GM12878 (cell line): ENCODE measurements around the gene NLRP9. TPM values are rescaled to one million over a fixed set of nuclear protein-coding genes. Genes with fewer than 3 reads are reported as not detected.

Source experiments
- ATAC-seq: fragments of 200-7000 bp; cut with Tn5 transposase; 3 replicates; pipeline ENCODE4 v1.9.1; 2020; ENCODE audit warnings: mild to moderate bottlenecking, moderate library complexity
- BruUV-seq: library from RNA; stranded (reverse); fragments of 400-500 nt; replicated peaks from 2 replicates; lab custom pipeline; 2021; lab: Mats Ljungman, UMichigan
- CTCF ChIA-PET: fragments of 300-600 bp; sonication (Branson Sonifier 250); formaldehyde crosslinking; extraction: SDS; loops from one replicate; lab custom pipeline; 2021; ENCODE audit warnings: inconsistent platforms; lab: Yijun Ruan, JAX
- POLR2A ChIA-PET: fragments of 350-600 bp; formaldehyde crosslinking; extraction: SDS; loops from one replicate; lab custom pipeline; 2021; ENCODE audit warnings: inconsistent platforms; lab: Charles Lee
- RAD21 ChIA-PET: fragments of 300-600 bp; sonication (Branson Sonifier 250); formaldehyde crosslinking; loops from one replicate; lab custom pipeline; 2023; ENCODE audit warnings: antibody characterized with exemption; ENCODE audit not compliant: unreplicated experiment; lab: Charles Lee
- SMC1A ChIA-PET: fragments of 300-600 bp; sonication (Branson Sonifier 250); formaldehyde crosslinking; loops from one replicate; lab custom pipeline; 2023; ENCODE audit not compliant: unreplicated experiment, uncharacterized antibody; lab: Charles Lee
- DNase-seq: peaks from one replicate; pipeline ENCODE4 v3.0.0-alpha.2; 2011; ENCODE audit warnings: low read depth, low spot score
- FAIRE-seq: peaks from 3 replicates; lab custom pipeline; 2011; peaks lifted over from hg19 to GRCh38; lab: Jason Lieb, UNC
- H2AFZ ChIP-seq: 2 replicates; pipeline ENCODE4 v1.6.0; 2011; ENCODE audit warnings: low read depth, low read length, control low read depth; ENCODE audit not compliant: control insufficient read depth
- H3K27ac ChIP-seq: 2 replicates; pipeline ENCODE4 v1.5.1; 2011; ENCODE audit warnings: control low read depth; ENCODE audit not compliant: control insufficient read depth, insufficient read depth
- H3K27me3 ChIP-seq, 2 experiments: replicated peaks in 1 of 2; 2 replicates each; pipeline versions ENCODE4 v1.6.0 to v1.6.1; 2011; ENCODE audit warnings: low read length in 1 of 2; ENCODE audit not compliant: control insufficient read depth in 2 of 2, insufficient read depth in 2 of 2
- H3K36me3 ChIP-seq, 2 experiments: 2 replicates each; pipeline ENCODE4 v1.5.1; 2011; ENCODE audit warnings: low read length in 1 of 2; ENCODE audit not compliant: control insufficient read depth in 2 of 2, insufficient read depth in 2 of 2
- H3K4me1 ChIP-seq: 2 replicates; pipeline ENCODE4 v1.6.1; 2011; ENCODE audit warnings: mild to moderate bottlenecking, low read length, moderate library complexity, mixed read lengths; ENCODE audit not compliant: control insufficient read depth, insufficient read depth
- H3K4me2 ChIP-seq: 2 replicates; pipeline ENCODE4 v1.6.0; 2011; ENCODE audit warnings: control low read depth; ENCODE audit not compliant: control insufficient read depth, insufficient read depth
- H3K4me3 ChIP-seq: fragments of 200-600 bp; sonication (generic); 2 replicates; pipeline ENCODE4 v1.5.1; 2016
- H3K79me2 ChIP-seq: 2 replicates; pipeline ENCODE4 v1.6.0; 2011; ENCODE audit warnings: low read length; ENCODE audit not compliant: control insufficient read depth, insufficient read depth
- H3K9ac ChIP-seq: 2 replicates; pipeline ENCODE4 v1.8.0; 2011; ENCODE audit warnings: low read length, control low read depth, mixed read lengths; ENCODE audit not compliant: control insufficient read depth, insufficient read depth
- H3K9me3 ChIP-seq: replicated peaks from 3 replicates; pipeline ENCODE4 v1.5.1; 2011; ENCODE audit warnings: mild to moderate bottlenecking, low read length; ENCODE audit not compliant: control insufficient read depth, insufficient read depth
- H4K20me1 ChIP-seq: 2 replicates; pipeline ENCODE4 v1.6.0; 2011; ENCODE audit not compliant: control insufficient read depth, insufficient read depth
- ATF7 ChIP-seq: fragments of 450-650 bp; IDR thresholded peaks from 2 replicates; pipeline ENCODE4 v1.6.1; 2016; ENCODE audit warnings: low read depth, mild to moderate bottlenecking
- BCL11A ChIP-seq: IDR thresholded peaks from 2 replicates; pipeline ENCODE4 v1.6.1; 2011; ENCODE audit warnings: low read depth, low read length
- NFIC ChIP-seq: IDR thresholded peaks from 2 replicates; pipeline ENCODE4 v1.6.1; 2012; ENCODE audit warnings: low read depth, mild to moderate bottlenecking, inconsistent platforms, low read length, moderate library complexity
- PAX5 ChIP-seq: IDR thresholded peaks from 2 replicates; pipeline ENCODE4 v1.6.1; 2011; ENCODE audit warnings: low read depth, low read length, borderline replicate concordance
- POLR2A ChIP-seq: IDR thresholded peaks from 2 replicates; pipeline ENCODE4 v1.6.1; 2011; ENCODE audit warnings: low read depth, mild to moderate bottlenecking, low read length
- POLR2AphosphoS5 ChIP-seq: IDR thresholded peaks from 2 replicates; pipeline ENCODE4 v1.6.1; 2011; ENCODE audit warnings: mild to moderate bottlenecking, low read length, inconsistent platforms
- WGBS: methylation state at CpG from one replicate; pipeline ENCODE4 v1.1.6; 2016; ENCODE audit warnings: low lambda C conversion rate; ENCODE audit not compliant: insufficient replicate concordance, insufficient coverage; ENCODE audit errors: missing lambda C conversion rate; 5-methylcytosine and 5-hydroxymethylcytosine counted together
- in situ Hi-C: fragments of 300-500 bp; cut with MboI; formaldehyde crosslinking; loops from 9 replicates; pipeline ENCODE4 v1.14.3; 2018; ENCODE audit warnings: mixed read lengths
- intact Hi-C: fragments of 100-400 bp; cut with micrococcal nuclease; formaldehyde crosslinking; loops from one replicate; pipeline ENCODE4 v1.14.2; 2022; ENCODE audit not compliant: unreplicated experiment
- polyA plus RNA-seq, 11 experiments: library from polyadenylated mRNA; depleted of rRNA in 4 of 11; unstranded in 6 of 11; stranded (reverse) in 5 of 11; fragments of >200 nt; fragmentation: Nextera tagmentation in 4 of 11; fragmentation: Illumina TruSeq in 1 of 11; extraction: Ambion mirVana in 4 of 11; extraction: Trizol in 1 of 11; gene quantifications; 1 replicate in 1 of 11; 2 replicates in 10 of 11; pipeline versions ENCODE4 v1.2.1 to v1.2.3, GENCODE V29; 2011 to 2016; ENCODE audit warnings: inconsistent platforms in 2 of 11, missing spikeins in 2 of 11, low read depth in 1 of 11
- total RNA-seq, 4 experiments: library from RNA; depleted of rRNA in 3 of 4; stranded (reverse); fragments of >200 nt in 3 of 4; fragmentation: Illumina TruSeq in 1 of 4; extraction: Trizol in 1 of 4; gene quantifications; 2 replicates each; pipeline versions ENCODE4 v1.2.1 to v1.2.3, GENCODE V29; 2013 to 2021
- TF ChIP-seq, protein P1 (sequence below): IDR thresholded peaks from 2 replicates; pipeline ENCODE4 v1.6.1; 2012; ENCODE audit warnings: low read depth, low read length, improper control_type of control experiment
- TF ChIP-seq, protein P2 (sequence below): IDR thresholded peaks from 2 replicates; pipeline ENCODE4 v1.6.1; 2012; ENCODE audit warnings: improper control_type of control experiment, low read depth, low read length; ENCODE audit not compliant: insufficient replicate concordance

The NLRP9 gene
- total and polyA plus RNA-seq, 10 of the 15 experiments (the other 5 are each of a cell fraction or from before 2014, with no cell fraction given) = not detected

DNA sequence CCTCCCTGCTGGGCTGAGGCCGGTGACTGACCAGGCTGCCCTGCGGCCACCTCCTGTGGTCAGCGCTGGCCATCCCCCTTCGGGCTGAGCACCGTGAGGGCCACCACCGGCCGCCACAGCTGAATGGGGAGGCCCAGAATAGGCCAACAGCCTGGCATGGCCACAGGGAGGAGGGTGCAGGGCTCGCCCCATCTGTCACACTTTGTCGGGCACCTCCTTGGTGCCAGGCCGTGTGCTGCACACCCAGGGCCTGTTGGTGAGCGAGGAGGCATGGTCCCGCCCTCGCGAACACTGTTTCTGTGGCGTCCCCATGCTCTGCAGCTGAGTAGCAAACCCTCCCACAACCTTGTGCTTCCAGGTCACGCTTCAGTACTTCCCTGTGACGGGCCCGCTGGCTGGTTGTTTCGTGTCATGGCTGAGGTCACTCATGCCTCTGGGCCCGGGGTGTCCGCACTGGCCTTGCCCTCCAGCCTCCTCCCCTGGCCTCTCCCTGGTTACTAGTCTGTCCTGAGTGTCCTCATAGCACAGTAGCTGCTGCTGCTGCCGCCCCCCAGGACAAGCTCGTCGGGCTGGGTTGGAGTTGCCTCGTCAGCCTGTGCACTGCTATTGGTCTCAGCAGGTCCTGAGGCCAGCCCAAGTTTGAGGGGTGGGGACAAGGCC lies 48.0 kb downstream of the NLRP9 start:
- H3K4me3 ChIP-seq = no peak overlapping the region
- no peak for ATAC-seq
- in situ Hi-C loops = no loop called here
- H3K9ac ChIP-seq = no peak overlapping the region
- POLR2A ChIA-PET = no interaction called here
- H3K79me2 ChIP-seq = peaks cover 2% of the 10 kb centered on the region
- H3K27me3 ChIP-seq = no peaks in the 10 kb centered on the region
- TF ChIP-seq NFIC = no peak
- TF ChIP-seq, protein P1, sequence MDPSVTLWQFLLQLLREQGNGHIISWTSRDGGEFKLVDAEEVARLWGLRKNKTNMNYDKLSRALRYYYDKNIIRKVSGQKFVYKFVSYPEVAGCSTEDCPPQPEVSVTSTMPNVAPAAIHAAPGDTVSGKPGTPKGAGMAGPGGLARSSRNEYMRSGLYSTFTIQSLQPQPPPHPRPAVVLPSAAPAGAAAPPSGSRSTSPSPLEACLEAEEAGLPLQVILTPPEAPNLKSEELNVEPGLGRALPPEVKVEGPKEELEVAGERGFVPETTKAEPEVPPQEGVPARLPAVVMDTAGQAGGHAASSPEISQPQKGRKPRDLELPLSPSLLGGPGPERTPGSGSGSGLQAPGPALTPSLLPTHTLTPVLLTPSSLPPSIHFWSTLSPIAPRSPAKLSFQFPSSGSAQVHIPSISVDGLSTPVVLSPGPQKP = no peak
- peak; percentile 79; the same call in 1 of the 2 replicates for TF ChIP-seq PAX5
- 93% methylated on average over 25 of the region's 25 CpGs for WGBS
- H3K4me2 ChIP-seq = no peak overlapping the region
- no peak overlapping the region for H3K27ac ChIP-seq
- FAIRE-seq = no peak
- peaks cover 12 to 51% of the 10 kb centered on the region in 2 experiments; a peak in 3 of 4 replicates for H3K36me3 ChIP-seq
- no peaks in the 10 kb centered on the region for H3K9me3 ChIP-seq
- BruUV-seq = no TSS peak
- no peak for DNase-seq
- CTCF ChIA-PET = no interaction called here
- H4K20me1 ChIP-seq = peaks cover 5% of the 10 kb centered on the region; the same call in 1 of the 2 replicates
- intact Hi-C loops = no loop called here
- no peaks in the 10 kb centered on the region for H3K4me1 ChIP-seq
- H2AFZ ChIP-seq = no peak overlapping the region
- RAD21 ChIA-PET = no interaction called here
- SMC1A ChIA-PET = no interaction called here

DNA sequence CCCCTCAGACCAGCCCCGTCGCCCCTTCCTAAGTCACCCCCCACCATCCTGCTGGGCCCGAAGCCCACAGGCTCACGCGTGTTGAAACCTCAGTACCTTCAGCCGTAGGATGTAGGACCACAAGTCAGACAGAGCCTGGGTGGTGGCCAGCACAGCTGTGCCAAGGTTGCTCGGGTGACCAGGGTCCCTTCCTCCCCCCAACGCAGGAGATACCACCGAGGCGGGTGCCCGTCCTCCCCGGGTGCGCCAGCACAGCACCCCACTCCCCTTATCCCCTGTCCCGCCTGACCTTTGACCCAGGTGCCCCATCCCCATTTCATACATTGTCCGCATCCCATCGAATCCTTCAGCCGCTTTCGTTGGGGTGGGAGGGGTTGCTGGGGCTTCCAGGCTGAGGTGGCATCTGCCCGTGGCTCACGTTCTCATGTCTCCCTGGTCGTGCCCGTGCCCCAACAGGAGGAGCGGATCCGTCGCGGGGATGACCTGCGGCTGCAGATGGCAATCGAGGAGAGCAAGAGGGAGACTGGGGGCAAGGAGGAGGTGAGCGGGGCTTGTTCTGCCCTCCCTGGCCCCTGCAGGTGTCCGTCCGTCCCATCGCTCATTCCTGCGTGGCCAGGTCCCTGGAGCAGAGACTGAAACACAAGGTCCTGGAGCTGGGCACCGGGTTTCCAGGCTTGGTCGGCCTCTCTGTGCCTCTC lies 48.6 kb downstream of the NLRP9 start:
- no peak overlapping the region for H3K4me3 ChIP-seq
- RAD21 ChIA-PET = no interaction called here
- no peak for TF ChIP-seq ATF7
- TF ChIP-seq POLR2AphosphoS5 = no peak
- 0 out of 2 replicates have a peak, but pooled peaks have one; percentile 26 for TF ChIP-seq POLR2A
- no peak for TF ChIP-seq BCL11A
- TF ChIP-seq, protein P2, sequence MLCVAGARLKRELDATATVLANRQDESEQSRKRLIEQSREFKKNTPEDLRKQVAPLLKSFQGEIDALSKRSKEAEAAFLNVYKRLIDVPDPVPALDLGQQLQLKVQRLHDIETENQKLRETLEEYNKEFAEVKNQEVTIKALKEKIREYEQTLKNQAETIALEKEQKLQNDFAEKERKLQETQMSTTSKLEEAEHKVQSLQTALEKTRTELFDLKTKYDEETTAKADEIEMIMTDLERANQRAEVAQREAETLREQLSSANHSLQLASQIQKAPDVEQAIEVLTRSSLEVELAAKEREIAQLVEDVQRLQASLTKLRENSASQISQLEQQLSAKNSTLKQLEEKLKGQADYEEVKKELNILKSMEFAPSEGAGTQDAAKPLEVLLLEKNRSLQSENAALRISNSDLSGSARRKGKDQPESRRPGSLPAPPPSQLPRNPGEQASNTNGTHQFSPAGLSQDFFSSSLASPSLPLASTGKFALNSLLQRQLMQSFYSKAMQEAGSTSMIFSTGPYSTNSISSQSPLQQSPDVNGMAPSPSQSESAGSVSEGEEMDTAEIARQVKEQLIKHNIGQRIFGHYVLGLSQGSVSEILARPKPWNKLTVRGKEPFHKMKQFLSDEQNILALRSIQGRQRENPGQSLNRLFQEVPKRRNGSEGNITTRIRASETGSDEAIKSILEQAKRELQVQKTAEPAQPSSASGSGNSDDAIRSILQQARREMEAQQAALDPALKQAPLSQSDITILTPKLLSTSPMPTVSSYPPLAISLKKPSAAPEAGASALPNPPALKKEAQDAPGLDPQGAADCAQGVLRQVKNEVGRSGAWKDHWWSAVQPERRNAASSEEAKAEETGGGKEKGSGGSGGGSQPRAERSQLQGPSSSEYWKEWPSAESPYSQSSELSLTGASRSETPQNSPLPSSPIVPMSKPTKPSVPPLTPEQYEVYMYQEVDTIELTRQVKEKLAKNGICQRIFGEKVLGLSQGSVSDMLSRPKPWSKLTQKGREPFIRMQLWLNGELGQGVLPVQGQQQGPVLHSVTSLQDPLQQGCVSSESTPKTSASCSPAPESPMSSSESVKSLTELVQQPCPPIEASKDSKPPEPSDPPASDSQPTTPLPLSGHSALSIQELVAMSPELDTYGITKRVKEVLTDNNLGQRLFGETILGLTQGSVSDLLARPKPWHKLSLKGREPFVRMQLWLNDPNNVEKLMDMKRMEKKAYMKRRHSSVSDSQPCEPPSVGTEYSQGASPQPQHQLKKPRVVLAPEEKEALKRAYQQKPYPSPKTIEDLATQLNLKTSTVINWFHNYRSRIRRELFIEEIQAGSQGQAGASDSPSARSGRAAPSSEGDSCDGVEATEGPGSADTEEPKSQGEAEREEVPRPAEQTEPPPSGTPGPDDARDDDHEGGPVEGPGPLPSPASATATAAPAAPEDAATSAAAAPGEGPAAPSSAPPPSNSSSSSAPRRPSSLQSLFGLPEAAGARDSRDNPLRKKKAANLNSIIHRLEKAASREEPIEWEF = no peak
- peaks cover 2% of the 10 kb centered on the region for H3K79me2 ChIP-seq
- H2AFZ ChIP-seq = no peak overlapping the region
- SMC1A ChIA-PET = no interaction called here
- CTCF ChIA-PET = no interaction called here
- no peaks in the 10 kb centered on the region for H3K27me3 ChIP-seq
- BruUV-seq = no TSS peak
- no peak overlapping the region for H3K27ac ChIP-seq
- no peaks in the 10 kb centered on the region for H3K4me1 ChIP-seq
- FAIRE-seq (no peak), ATAC-seq (no peak), DNase-seq (no peak)
- H3K9me3 ChIP-seq = no peaks in the 10 kb centered on the region
- H3K4me2 ChIP-seq = no peak overlapping the region
- no peak overlapping the region for H3K9ac ChIP-seq
- peaks cover 5% of the 10 kb centered on the region; the same call in 1 of the 2 replicates for H4K20me1 ChIP-seq
- H3K36me3 ChIP-seq = peaks cover 14 to 49% of the 10 kb centered on the region in 2 experiments; a peak in 3 of 4 replicates
- POLR2A ChIA-PET = no interaction called here
- in situ Hi-C loops = no loop called here
- intact Hi-C loops = no loop called here
- 96% methylated on average over 33 of the region's 35 CpGs for WGBS
